ENCODE measurements around the gene SMIM1. TPM values are rescaled to one million over a fixed set of nuclear protein-coding genes. Genes with fewer than 3 reads are reported as not detected.

Gene SMIM1
- total and polyA plus RNA-seq, 9 of the 15 experiments (the other 6 are each of a cell fraction or from before 2014, with no cell fraction given) = 2.3 to 125 (median 24.3) TPM

GRCh38 chr1:3774946-3775489 lies 2.5 kb downstream of the SMIM1 start (continued):
- TF ChIP-seq ELF2 (CRISPR knock-in tag; IDR thresholded peaks at IDR 0.05) (no peak), ZKSCAN3 (CRISPR knock-in tag; IDR thresholded peaks at IDR 0.05) (no peak), CSDE1 (IDR thresholded peaks at IDR 0.05) (no peak), NR0B1 (IDR thresholded peaks at IDR 0.05; ENCODE audit: partially characterized antibody) (no peak), FOXP1 (CRISPR knock-in tag; IDR thresholded peaks at IDR 0.05) (no peak), KDM4B (IDR thresholded peaks at IDR 0.05; ENCODE audit: borderline replicate concordance in 2 of 2, low read depth in 1 of 2) (no peak), BRD4 (IDR thresholded peaks at IDR 0.05) (no peak), STAT5A (IDR thresholded peaks at IDR 0.05; ENCODE audit: borderline replicate concordance, low read length) (peak; percentile 78; the same call in 1 of the 2 replicates), ZKSCAN1 (IDR thresholded peaks at IDR 0.05; ENCODE audit: low read depth, low read length) (no peak), ZNF197 (CRISPR knock-in tag; IDR thresholded peaks at IDR 0.05; ENCODE audit: low read depth) (no peak), ZHX1 (conservative IDR thresholded peaks at IDR 0.05; ENCODE audit: low read length) (no peak), ARID1B (IDR thresholded peaks at IDR 0.05) (peak; percentile 97), KLF10 (CRISPR knock-in tag; IDR thresholded peaks at IDR 0.05) (no peak)
- TF ChIP-seq, protein P1, sequence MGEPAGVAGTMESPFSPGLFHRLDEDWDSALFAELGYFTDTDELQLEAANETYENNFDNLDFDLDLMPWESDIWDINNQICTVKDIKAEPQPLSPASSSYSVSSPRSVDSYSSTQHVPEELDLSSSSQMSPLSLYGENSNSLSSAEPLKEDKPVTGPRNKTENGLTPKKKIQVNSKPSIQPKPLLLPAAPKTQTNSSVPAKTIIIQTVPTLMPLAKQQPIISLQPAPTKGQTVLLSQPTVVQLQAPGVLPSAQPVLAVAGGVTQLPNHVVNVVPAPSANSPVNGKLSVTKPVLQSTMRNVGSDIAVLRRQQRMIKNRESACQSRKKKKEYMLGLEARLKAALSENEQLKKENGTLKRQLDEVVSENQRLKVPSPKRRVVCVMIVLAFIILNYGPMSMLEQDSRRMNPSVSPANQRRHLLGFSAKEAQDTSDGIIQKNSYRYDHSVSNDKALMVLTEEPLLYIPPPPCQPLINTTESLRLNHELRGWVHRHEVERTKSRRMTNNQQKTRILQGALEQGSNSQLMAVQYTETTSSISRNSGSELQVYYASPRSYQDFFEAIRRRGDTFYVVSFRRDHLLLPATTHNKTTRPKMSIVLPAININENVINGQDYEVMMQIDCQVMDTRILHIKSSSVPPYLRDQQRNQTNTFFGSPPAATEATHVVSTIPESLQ (CRISPR knock-in tag; IDR thresholded peaks at IDR 0.05) = 0 out of 2 replicates have a peak, but pooled peaks have one; percentile 21
- TF ChIP-seq, protein P2, sequence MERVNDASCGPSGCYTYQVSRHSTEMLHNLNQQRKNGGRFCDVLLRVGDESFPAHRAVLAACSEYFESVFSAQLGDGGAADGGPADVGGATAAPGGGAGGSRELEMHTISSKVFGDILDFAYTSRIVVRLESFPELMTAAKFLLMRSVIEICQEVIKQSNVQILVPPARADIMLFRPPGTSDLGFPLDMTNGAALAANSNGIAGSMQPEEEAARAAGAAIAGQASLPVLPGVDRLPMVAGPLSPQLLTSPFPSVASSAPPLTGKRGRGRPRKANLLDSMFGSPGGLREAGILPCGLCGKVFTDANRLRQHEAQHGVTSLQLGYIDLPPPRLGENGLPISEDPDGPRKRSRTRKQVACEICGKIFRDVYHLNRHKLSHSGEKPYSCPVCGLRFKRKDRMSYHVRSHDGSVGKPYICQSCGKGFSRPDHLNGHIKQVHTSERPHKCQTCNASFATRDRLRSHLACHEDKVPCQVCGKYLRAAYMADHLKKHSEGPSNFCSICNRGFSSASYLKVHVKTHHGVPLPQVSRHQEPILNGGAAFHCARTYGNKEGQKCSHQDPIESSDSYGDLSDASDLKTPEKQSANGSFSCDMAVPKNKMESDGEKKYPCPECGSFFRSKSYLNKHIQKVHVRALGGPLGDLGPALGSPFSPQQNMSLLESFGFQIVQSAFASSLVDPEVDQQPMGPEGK (CRISPR knock-in tag; IDR thresholded peaks at IDR 0.05; ENCODE audit: borderline replicate concordance) = no peak
- TF ChIP-seq, protein P3, sequence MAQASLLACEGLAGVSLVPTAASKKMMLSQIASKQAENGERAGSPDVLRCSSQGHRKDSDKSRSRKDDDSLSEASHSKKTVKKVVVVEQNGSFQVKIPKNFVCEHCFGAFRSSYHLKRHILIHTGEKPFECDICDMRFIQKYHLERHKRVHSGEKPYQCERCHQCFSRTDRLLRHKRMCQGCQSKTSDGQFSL (CRISPR knock-in tag; IDR thresholded peaks at IDR 0.05) = 0 out of 2 replicates have a peak, but pooled peaks have one; percentile 20
- TF ChIP-seq, protein P3 (tag; IDR thresholded peaks at IDR 0.05) = no peak
- TF ChIP-seq, protein P4, sequence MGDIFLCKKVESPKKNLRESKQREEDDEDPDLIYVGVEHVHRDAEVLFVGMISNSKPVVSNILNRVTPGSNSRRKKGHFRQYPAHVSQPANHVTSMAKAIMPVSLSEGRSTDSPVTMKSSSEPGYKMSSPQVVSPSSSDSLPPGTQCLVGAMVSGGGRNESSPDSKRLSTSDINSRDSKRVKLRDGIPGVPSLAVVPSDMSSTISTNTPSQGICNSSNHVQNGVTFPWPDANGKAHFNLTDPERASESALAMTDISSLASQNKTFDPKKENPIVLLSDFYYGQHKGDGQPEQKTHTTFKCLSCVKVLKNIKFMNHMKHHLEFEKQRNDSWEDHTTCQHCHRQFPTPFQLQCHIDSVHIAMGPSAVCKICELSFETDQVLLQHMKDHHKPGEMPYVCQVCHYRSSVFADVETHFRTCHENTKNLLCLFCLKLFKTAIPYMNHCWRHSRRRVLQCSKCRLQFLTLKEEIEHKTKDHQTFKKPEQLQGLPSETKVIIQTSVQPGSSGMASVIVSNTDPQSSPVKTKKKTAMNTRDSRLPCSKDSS (IDR thresholded peaks at IDR 0.05; ENCODE audit: low read depth, partially characterized antibody) = no peak
